Measurements from ENCODE around the gene FGF2.
A peak's percentile ranks its signal among the peaks of the same experiment; 100 is the strongest.

Gene FGF2

GRCh38 chr4:122894827-122895226, 68.2 kb downstream of the FGF2 start:
- no peak for DNase-seq (ENCODE audit: low spot score)

- no peak for DNase-seq (ENCODE audit: low spot score)
Measured at GRCh38 chr4:122895336-122895995, 68.8 kb downstream of the FGF2 start.

- DNase-seq (ENCODE audit: low spot score): no peak
Measured at GRCh38 chr4:122896270-122896669, 69.6 kb downstream of the FGF2 start.

GRCh38 chr4:122898370-122899150, 71.9 kb downstream of the FGF2 start:
- peak; percentile 51 for DNase-seq (ENCODE audit: low spot score)

GRCh38 chr4:122899682-122900081, 73.1 kb downstream of the FGF2 start:
- DNase-seq (ENCODE audit: low spot score): no peak

- no peak for DNase-seq (ENCODE audit: low spot score)
Measured at GRCh38 chr4:122900314-122900713, 73.7 kb downstream of the FGF2 start.

GRCh38 chr4:122901247-122902010, 74.8 kb downstream of the FGF2 start:
- no peak for DNase-seq (ENCODE audit: low spot score)

- no peak for DNase-seq (ENCODE audit: low spot score)
Measured at GRCh38 chr4:122903766-122904288, 77.2 kb downstream of the FGF2 start.

- DNase-seq (ENCODE audit: low spot score): no peak
Measured at GRCh38 chr4:122906859-122907305, 80.3 kb downstream of the FGF2 start.

- no peak for DNase-seq (ENCODE audit: low spot score)
Measured at GRCh38 chr4:122908223-122908622, 81.6 kb downstream of the FGF2 start.

GRCh38 chr4:122909683-122910082, 83.1 kb downstream of the FGF2 start:
- DNase-seq (ENCODE audit: low spot score): no peak

- DNase-seq (ENCODE audit: low spot score): no peak
Measured at GRCh38 chr4:122911588-122911987, 85.0 kb downstream of the FGF2 start.

GRCh38 chr4:122912810-122913575, 86.4 kb downstream of the FGF2 start:
- DNase-seq (ENCODE audit: low spot score): no peak

- DNase-seq (ENCODE audit: low spot score): no peak
Measured at GRCh38 chr4:122914292-122914904, 87.8 kb downstream of the FGF2 start.

GRCh38 chr4:122914938-122915337, 88.3 kb downstream of the FGF2 start:
- peak; percentile 38 for DNase-seq (ENCODE audit: low spot score)

GRCh38 chr4:122917731-122918130, 91.1 kb downstream of the FGF2 start:
- DNase-seq (ENCODE audit: low spot score): no peak

- no peak for DNase-seq (ENCODE audit: low spot score)
Measured at GRCh38 chr4:122920473-122920872, 93.8 kb downstream of the FGF2 start.

GRCh38 chr4:122921300-122921699, 94.7 kb downstream of the FGF2 start:
- no peak for DNase-seq (ENCODE audit: low spot score)

GRCh38 chr4:122921971-122922876, 95.6 kb downstream of the FGF2 start, which contains the start of gene NUDT6:
NUDT6 (minus strand) TSS chr4:122922597; CDS start chr4:122922572, 25 bp downstream.
- peak; percentile 73 for DNase-seq (ENCODE audit: low spot score)

GRCh38 chr4:122922877-122923511, 96.4 kb downstream of the FGF2 start:
- DNase-seq (ENCODE audit: low spot score): peak; percentile 89

Measured in AG08396 (cell line).